HG03097 (cell line): Measurements from ENCODE around the gene KCNK15.

Experiments used
- ATAC-seq: cut with Tn5 transposase; IDR thresholded peaks from one replicate; pipeline ENCODE4 v1.9.1; 2021; ENCODE audit not compliant: unreplicated experiment, low FRiP score

Gene KCNK15

DNA sequence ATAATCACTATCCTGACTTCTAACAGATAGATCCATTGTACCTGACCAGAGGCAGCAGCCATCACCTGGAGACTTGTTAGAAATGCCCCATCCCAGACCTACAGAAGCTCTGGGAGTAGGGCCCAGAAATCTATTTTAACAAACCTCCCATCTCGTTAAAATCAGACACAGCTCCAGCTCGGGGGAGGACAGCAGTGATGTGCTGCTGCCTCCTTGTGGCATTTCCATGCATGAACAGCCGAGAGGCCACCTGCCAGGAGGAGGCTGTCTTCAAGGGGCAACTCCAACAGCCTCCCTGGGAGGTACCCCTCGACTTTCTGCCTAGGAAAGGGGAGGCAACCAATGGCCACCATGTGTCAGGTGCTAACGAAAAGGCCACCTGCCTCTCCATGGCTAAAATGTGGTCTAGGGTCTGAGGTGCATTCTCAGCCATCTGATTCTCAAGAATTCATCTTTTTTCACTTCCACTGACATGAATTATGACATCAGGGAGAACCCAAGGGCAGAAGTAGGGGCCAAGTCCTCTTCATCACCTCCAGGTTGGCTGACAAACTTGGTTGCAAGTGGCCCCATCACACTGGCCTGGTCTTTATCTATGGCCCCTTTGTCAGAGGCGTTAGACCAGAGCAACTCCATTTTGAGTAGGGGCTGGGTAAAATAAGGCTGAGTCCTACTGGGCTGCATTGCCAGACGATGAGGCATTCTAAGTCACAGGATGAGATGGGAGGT lies 12.2 kb upstream of the KCNK15 start:
- no peak for ATAC-seq

GRCh38 chr20:44734938-44735337 lies 10.7 kb upstream of the KCNK15 start:
- no peak for ATAC-seq

DNA sequence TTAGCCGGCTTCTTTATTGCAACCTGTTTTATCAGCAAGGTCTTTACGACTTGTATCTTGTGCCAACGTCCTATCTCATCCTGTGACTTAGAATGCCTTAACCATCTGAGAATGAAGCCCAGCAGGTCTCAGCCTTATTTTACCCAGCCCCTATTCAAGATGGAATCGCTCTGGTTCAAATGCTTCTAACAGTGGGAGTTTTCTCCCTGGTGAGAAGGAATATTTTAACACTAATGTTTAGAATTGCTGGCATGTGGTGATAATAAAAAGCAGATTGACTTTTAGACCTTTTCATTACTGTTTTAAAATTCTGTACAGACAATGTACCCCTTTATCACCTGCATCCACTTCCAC lies 9.9 kb upstream of the KCNK15 start:
- ATAC-seq: no peak

GRCh38 chr20:44736170-44737021 lies 9.3 kb upstream of the KCNK15 start:
- no peak for ATAC-seq

DNA sequence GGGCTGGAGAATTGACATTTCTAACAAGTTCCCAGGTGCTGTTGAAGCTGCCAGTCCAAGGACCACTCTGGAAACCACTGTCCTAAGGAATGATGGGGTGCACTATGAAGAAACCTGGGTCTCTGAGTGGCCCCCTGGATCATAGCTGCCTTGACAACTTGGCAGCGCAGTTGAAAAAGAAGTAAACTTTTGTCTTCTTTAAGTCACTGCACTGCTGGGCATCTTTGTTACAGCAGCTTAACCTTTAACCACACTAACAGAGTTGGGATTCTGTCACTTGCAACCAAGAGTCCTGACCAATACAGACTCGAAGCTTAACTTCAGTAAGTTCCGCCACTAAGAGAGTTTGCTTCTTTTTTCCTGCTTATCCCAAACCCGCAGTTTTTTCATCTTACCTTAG lies 8.5 kb upstream of the KCNK15 start:
- ATAC-seq: no peak

DNA sequence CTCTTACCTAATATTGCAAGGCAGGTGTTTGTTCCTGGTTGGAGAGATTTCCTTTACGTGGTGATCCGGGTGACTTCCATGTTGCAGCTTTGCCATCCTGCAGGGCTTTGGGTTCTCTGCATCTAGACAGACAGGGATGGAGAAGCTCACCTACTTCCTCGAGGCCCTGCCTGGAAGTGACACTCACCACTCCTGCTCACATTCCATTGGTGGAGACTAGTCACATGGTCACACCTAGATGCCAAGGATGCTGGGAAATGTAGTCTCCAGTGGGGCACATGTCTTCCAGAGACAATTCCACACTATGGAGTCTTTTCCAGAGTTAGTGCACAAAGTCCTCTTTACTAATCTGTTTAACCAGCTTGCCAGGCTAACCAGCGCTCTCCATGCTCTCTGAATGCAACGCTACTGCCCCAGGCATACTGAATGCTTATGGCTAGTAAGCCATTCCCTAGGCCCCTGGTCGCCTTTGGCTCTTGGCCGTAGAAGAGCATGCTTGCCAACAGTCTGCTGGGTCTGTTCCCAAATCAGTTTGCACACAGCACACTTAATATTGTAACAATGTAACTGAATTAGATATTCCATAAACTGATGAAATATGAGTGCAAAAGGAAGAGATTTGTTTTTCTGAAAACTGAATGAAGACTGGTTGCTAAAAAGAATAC lies 6.7 kb upstream of the KCNK15 start:
- ATAC-seq: no peak

GRCh38 chr20:44739942-44740341 lies 5.7 kb upstream of the KCNK15 start:
- ATAC-seq: no peak

- no peak for ATAC-seq
Observed at GRCh38 chr20:44742304-44743079, 3.2 kb upstream of the KCNK15 start.

DNA sequence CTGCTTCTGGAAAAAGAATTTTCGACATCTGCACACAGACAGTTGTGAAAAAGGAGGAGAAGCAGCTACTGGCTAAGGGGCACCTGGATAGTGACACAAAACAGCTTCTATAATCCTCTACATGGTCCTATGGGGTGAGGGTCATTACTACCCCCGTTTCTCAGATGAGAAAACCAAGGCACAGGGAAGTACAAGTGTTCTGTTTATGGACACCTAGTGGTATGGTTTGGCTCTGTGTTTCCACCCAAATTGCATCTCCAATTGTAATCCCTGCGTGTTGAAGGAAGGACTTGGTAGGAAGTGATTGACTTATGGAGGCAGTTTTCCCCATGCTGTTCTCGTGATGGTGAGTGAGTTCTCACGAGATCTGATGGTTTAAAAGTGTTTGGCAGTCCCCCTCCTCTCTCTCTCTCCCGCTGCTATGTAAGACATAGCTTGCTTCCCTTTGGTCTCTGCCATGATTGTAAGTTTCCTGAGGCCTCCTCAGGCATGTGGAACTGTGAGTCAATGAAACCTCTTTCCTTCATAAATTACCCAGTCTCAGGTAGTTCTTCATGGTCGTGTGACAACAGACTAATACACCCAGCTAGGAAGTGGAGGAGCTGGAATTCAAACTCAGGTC lies 2.5 kb upstream of the KCNK15 start:
- no peak for ATAC-seq

GRCh38 chr20:44743916-44744655 lies 1.6 kb upstream of the KCNK15 start:
- no peak for ATAC-seq

DNA sequence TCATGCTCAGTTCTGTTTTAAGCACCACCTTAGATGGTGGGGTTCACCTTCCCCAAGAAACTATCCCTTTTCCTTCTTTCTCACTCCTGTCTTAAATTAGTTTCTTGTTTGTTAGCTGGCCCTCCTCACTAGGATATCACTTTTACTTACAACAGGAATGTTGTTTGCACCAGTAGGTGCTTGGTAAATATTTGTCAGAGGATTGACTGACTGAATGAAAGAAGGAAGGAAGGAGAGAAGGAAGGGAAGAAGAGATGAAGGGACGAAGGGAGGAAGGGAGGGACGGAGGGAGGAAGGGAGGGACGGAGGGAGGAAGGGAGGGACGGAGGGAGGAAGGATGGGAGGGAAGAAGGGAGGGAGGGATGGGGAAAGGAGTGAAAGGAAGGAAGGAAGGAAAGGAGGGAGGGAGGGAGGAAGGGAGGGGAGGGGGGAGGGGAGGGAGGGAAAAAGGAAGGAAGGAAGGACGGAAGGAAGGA lies 505 bp upstream of the KCNK15 start:
- ATAC-seq: no peak

GRCh38 chr20:44746367-44747165 lies 901 bp downstream of the KCNK15 start:
- ATAC-seq: no peak

GRCh38 chr20:44747166-44748004 lies 1.7 kb downstream of the KCNK15 start:
- ATAC-seq: no peak

DNA sequence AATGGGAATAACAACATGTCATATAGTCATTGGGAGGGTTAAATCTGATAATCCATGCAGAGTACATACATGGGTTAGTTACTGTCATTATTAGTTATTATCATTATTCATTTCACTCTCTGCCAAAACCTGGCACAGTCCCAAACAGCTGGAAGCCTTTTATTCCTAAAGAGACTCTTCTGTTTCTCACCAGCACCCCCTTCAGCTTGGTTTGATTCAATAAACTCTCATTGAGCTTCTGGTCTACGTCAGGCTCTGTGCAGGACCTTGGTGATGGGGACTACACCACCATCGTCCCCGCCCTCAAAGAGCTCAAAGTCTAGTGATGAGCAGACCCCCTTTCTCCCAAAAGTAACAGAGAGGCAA lies 2.3 kb downstream of the KCNK15 start:
- no peak for ATAC-seq

GRCh38 chr20:44750081-44750805 lies 4.6 kb downstream of the KCNK15 start:
- no peak for ATAC-seq

GRCh38 chr20:44752099-44752931 lies 6.7 kb downstream of the KCNK15 start:
- ATAC-seq: no peak
